Mononuclear cell (primary cell): ENCODE results near the gene GM2A. TPM values are rescaled to one million over a fixed set of nuclear protein-coding genes. Genes with fewer than 3 reads are reported as not detected.
"Not testable (repeated sequence)": the region's sequence is repeated elsewhere in the genome, so short reads cannot be mapped to it uniquely, and the experiment has no call there.

Experiments used
- H3K27me3 ChIP-seq: 2 replicates; pipeline ENCODE4 v1.6.0; 2011; ENCODE audit warnings: low read length, control low read depth; ENCODE audit not compliant: insufficient read depth
- H3K4me1 ChIP-seq: 2 replicates; pipeline ENCODE4 v1.5.1; 2011; ENCODE audit warnings: mild to moderate bottlenecking, low read length, control low read depth; ENCODE audit not compliant: insufficient read depth
- H3K4me3 ChIP-seq: 2 replicates; pipeline ENCODE4 v1.5.1; 2011; ENCODE audit warnings: mild to moderate bottlenecking, low read length, moderate library complexity
- H3K9me3 ChIP-seq: 2 replicates; pipeline ENCODE4 v1.5.1; 2011; ENCODE audit warnings: low read depth, mild to moderate bottlenecking, control low read depth, low read length
- total RNA-seq: library from RNA; depleted of rRNA; stranded (reverse); fragments of >200 nt; gene quantifications from one replicate; pipeline ENCODE4 v1.2.3, GENCODE V29; 2012

GM2A gene
- total RNA-seq, 1 donor, result 38.9 TPM

DNA sequence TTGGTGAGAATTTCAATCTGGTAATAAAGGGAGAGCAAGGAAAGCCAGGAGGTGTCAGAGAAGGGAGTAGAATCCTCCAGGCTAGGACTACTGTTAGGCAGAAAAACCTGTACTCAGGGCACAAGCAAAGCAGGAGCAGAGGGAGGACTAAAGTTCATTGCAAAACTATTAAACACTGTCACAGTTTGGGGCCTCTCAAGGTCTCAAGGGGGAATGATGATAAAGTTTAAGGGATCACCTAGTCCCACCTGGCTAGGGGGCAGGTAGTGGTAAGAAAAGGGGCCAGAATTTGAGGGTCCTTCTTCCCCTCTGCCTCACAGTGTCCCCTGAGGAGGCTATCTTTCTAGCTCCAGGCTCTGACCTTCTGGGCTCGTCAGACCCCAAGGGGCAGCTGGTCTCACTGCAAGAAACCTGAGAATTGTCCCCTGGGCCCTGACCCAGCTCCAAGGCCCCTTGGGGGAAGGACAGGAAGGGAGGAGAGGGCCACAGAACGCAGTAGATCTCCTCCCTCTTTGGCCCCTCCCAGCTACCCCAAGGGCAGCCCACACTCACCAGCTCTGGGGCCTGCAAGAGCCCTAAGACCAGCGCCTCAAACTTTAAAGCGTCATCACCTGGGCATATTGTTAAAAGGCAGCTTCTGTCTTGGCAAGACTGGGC lies 30.1 kb upstream of the GM2A start:
- H3K27me3 ChIP-seq, result no peaks in the 10 kb centered on the region
- no peaks in the 10 kb centered on the region for H3K9me3 ChIP-seq
- H3K4me3 ChIP-seq, result peak overlapping the region; percentile 78
- H3K4me1 ChIP-seq, result peaks cover 78% of the 10 kb centered on the region

DNA sequence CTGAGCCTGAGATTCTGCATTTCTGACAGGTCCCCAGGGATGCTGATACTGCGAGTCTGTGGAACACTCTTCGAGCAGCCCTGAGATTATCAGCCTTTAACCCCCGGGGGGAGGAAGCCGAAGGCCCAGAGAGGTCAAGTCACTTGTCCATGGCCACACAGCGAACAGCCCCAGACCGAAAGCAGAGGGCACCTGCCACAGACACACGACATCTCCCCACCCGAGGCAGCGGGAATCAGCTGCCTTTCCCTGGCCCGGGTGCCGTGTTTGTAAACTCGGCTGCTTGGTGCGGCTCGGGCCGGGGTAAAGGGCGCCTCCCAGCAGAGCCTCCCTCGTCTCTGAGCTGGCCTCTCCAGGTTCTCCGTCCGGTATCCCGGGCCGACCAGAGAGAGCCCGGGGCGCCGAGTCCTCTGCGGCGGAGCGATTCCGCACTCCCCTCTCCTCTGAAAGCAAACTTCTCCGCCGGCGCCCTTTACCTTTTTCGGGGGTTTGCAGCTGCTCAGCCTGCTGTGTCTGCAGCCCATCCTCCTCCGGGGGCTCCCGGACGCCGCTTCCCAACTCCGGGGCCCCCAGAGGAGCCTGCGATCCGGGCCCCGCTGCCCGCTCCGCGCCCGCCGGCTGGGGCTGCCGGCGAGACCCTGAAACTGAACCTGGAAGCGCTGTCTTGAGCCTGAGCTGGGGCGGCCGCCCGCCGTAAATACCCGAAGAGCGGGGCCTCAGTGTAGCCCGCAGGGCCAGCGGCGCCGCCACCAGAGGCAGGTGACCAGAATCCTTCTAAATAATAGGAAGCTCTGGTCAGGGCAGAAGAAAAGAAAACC lies 29.3 kb upstream of the GM2A start, which contains the start of gene CCDC69:
CCDC69 (minus strand) TSS at position 646 of the 818 bp plus-strand sequence; CDS start at position 524, 122 bp downstream.
- H3K4me3 ChIP-seq, result peak within 1 kb of the TSS; percentile 78
- H3K4me1 ChIP-seq, result peaks cover 74% of the 10 kb centered on the region
- H3K9me3 ChIP-seq, result no peaks in the 10 kb centered on the region
- H3K27me3 ChIP-seq, result no peaks in the 10 kb centered on the region

DNA sequence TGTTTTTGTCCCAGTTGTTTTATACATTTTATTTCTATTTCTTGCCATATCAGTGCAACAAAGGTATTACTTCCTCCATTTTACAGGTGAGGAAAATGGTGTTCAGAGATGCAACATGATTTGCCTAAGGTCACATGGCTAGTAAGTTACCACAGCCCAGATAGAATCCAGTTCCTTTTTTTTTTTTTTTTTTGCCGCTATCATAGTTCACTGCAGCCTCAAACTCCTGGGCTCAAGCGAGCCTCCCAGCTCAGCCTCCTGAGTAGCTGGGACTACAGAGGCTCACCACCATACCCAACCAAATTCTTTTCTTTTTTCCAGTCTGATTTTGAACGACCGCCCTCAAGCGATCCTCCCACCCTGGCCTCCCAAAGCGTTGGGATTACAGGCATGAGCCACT lies 28.6 kb upstream of the GM2A start:
- peaks cover 67% of the 10 kb centered on the region for H3K4me1 ChIP-seq
- no peaks in the 10 kb centered on the region for H3K27me3 ChIP-seq
- peak overlapping the region; percentile 78 for H3K4me3 ChIP-seq
- no peaks in the 10 kb centered on the region for H3K9me3 ChIP-seq

DNA sequence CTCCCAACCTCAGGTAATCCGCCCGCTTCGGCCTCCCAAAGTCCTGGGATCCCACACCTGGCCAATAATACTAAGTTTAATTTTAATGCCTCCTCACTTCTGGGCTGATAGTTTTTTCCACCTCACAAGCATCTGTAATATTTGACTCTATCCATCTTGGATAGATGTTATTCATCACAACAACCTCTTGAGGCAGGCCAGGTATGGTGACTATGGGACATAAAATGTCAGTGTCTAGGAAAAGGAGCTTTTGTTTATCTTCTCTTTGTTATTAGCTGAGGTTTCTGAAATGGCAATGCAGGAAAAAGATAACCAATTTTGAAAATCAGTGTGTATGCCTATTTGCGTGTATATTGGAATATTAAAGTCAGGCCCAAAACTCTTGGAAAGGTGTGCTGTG lies 27.9 kb upstream of the GM2A start:
- Histone ChIP-seq H3K27me3 (no peaks in the 10 kb centered on the region), H3K4me3 (no peak overlapping the region), H3K4me1 (peaks cover 61% of the 10 kb centered on the region), H3K9me3 (no peaks in the 10 kb centered on the region)

DNA sequence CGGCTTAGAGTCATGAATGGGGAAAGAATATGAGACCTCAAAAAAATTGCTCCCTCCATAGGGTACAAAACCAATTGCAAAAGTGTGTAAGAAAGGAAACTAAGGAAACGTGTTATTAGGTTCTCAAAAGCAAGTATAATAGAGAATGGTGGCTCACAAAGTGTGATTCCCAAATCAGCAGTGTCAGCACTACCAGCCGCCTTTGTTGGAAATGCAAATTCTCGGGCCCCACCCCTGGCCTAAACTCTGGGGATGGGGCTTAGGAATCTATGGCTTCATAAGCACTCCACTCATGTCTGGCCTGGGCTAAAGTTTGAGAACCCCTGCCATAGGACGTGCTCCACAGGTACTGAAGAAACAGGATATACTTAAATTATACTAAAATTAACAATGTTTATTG lies 27.5 kb upstream of the GM2A start:
- H3K27me3 ChIP-seq, result no peaks in the 10 kb centered on the region
- peaks cover 57% of the 10 kb centered on the region for H3K4me1 ChIP-seq
- H3K9me3 ChIP-seq, result no peaks in the 10 kb centered on the region
- no peak overlapping the region for H3K4me3 ChIP-seq

DNA sequence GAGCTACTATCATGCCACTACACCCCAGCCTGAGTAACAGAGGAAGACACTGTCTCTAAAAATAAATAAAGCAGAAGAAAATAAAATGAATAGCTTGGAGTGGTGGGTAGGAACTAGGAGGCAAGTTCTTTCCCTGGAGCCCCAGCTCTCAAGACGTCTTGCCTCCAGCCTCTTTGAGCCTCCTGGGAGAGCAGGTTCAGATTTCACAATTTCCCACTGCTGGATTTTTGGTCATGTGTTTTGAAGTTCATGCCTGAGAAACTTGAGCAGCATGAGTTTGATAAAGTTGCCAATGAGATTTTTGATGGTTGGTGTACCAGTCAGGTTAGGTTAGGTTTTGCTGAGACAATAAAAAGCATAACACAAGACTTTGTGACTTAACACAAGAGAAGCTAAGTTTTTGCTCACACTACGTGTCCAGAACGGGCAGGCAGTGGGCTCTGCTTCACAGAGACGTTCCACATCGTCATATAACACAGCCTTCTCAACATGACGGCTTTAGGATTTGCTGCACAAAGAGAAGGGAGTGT lies 25.0 kb upstream of the GM2A start:
- Histone ChIP-seq H3K27me3 (no peaks in the 10 kb centered on the region), H3K4me3 (no peak overlapping the region)

DNA sequence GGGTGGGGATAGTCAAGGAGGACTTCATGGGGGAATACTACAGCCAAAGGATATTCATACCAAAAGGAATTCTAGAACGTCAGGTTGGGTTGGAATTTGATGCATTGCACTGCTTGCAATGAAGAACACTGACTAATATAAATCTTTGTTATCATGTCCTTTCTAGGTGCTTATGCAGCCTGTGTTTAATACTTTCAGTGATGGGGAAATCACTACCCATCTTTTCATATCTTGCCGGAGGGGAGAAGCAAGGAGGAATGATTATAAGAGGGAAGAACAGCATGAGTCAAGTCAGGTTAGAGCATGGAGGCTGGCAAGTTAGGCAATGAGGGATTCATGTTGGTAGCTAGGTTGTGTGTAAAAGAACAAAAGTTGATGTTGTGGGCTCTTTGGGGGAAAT lies 24.0 kb upstream of the GM2A start:
- H3K4me1 ChIP-seq, result peaks cover 50% of the 10 kb centered on the region

More for the DNA sequence above, 25.0 kb upstream of the GM2A start:
- H3K9me3 ChIP-seq, result no peaks in the 10 kb centered on the region
- H3K4me1 ChIP-seq, result peaks cover 43% of the 10 kb centered on the region

DNA sequence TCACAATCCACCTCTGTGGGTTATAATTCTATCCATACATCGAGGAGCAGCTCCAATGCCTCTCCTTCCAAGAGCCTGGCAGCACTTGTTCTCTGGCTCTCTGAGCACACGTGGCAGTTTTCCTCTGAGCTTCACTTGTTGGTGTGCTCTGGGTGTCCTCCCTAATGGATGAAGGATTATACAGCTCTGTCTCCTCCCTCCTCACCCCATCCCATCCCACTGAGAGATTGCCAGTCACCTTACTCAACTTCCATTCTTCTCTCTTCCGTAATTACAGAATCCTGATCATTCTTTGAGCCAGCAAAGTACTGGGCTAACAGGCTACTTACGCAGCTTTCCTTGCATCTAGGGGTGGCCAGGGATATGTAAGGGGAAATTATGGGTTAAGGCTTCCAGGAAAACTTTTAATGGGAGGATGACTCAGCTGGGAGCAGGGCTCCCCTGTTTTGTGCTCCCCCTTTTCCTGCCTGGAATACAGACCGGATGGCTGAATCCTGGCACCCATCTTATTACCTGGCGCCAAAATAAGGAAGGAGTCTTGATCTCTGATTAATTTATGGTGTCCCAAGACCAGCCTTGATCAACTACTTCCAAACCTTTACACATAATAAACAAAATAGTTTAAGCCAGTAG lies 22.8 kb upstream of the GM2A start:
- peaks cover 50% of the 10 kb centered on the region for H3K4me1 ChIP-seq
- H3K27me3 ChIP-seq, result no peaks in the 10 kb centered on the region
- H3K4me3 ChIP-seq, result no peak overlapping the region
- no peaks in the 10 kb centered on the region for H3K9me3 ChIP-seq

More for the DNA sequence above, 24.0 kb upstream of the GM2A start:
- H3K9me3 ChIP-seq, result no peaks in the 10 kb centered on the region
- H3K4me3 ChIP-seq, result no peak overlapping the region
- H3K27me3 ChIP-seq, result no peaks in the 10 kb centered on the region

DNA sequence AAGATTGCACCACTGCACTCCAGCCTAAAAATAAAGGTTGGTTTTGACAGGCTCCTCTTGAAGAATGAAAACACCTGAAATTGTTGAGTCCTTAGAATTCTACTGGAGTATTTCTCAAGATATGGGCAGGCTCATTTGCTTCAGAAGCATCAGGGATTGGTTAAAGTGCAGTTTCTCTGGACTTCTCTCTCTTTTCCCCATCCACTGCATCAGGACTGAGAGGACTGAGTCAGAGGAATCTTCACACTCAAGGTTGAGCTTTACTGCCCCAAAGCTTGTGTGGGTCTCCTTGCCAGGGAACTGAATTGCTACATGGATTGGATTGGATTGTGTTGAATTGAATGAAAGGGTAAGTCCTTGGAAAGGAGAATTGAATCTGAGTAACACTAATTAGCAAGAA lies 21.6 kb upstream of the GM2A start:
- H3K4me3 ChIP-seq, result no peak overlapping the region
- peaks cover 58% of the 10 kb centered on the region for H3K4me1 ChIP-seq
- H3K9me3 ChIP-seq, result no peaks in the 10 kb centered on the region

DNA sequence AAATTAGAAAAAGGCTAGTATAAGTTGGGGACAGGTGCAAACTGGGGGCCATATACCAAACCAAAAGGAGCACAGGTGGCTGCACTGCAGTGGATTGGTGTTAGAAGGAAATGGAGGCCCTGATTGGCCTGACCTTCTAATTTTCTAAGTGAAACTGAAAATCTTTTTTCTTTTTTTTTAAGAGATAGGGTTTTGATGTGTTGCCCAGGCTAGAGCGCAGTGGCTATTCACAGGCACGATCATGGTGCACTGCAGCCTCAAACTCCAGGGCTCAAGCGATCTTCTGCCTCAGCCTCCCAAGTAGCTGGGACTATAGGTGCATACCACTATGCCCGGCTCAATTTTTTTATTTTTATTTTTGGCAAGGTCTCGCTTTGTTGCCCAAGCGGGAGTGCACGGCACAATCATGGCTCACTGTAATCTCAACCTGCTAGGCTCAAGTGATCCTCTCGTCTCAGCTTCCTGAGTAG lies 19.3 kb upstream of the GM2A start:
- H3K4me1 ChIP-seq, result peaks cover 55% of the 10 kb centered on the region
- no peak overlapping the region for H3K4me3 ChIP-seq
- no peaks in the 10 kb centered on the region for H3K27me3 ChIP-seq
- no peaks in the 10 kb centered on the region for H3K9me3 ChIP-seq

More for the DNA sequence above, 21.6 kb upstream of the GM2A start:
- H3K27me3 ChIP-seq, result no peaks in the 10 kb centered on the region

DNA sequence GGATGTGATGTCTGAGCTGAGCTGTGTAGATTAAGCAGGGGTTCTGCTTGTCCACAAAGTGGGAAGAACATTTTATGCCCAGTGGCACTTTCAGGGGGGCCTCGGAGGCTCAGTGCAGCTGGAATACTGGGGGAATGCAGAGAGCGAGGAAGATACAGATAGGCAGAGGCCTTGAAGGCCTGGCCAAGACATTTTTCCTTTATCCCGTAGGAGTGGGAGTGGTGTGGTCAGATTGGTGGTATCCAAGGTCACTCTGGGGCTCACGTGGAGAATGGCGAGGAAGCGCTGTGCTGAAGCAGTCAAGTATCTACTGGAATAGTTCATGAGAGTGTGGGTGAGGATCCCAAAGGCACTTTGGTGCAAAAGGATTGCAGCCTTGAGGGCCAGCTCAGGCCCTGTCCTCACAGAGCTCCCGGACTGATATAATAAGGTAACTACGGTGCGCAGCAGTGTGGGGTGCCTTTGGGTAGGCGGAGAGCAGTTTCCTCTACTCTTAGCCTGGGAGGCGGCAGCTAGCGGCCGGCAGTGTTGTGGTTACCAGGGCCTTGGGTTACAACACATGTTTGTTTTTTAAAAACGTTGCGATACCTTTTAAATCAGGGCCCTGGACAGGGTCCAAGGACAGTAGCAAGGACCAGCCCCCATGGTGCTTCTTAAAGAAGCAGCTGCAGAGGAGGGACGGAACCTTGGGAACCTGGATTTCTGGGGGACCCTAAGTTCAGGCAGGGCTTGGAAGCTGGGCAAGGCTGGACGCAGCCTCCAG lies 18.3 kb upstream of the GM2A start:
- no peaks in the 10 kb centered on the region for H3K9me3 ChIP-seq
- H3K4me3 ChIP-seq, result no peak overlapping the region
- no peaks in the 10 kb centered on the region for H3K27me3 ChIP-seq
- H3K4me1 ChIP-seq, result peaks cover 65% of the 10 kb centered on the region

DNA sequence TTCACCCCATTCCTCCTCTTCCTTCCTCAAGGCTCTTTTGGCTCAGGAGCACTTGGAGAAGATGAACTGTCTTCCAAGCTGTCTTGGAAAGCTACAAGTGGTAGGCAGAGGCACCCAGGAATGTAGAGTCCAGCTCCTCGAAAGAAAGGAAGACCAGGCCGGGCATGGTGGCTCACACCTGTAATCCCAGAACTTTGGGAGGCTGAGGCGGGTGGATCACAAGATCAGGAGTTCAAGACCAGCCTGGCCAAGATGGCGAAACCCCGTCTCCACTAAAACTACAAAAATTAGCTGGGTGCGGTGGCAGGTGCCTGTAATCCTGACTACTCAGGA lies 17.8 kb upstream of the GM2A start:
- H3K9me3 ChIP-seq, H3K27me3 ChIP-seq, H3K4me3 ChIP-seq: not testable (repeated sequence)
- peaks cover 70% of the 10 kb centered on the region for H3K4me1 ChIP-seq

DNA sequence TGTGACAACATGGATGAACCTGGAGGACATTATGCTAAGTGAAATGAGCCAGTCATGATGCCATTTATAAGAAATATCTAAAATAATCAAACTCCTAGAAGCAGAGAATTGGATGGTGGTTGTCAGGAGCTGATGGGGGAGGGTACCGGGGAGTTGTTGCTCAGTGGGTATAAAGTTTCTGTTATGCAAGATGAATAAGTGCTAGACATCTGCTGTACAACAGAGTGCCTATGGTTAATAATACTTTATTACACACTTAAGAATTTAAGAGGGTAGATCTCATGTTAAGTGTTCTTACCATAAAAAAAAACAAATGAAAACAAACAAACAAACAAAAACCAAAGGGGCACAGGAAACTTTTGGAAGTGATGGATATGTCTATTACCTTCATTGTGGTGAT lies 16.1 kb upstream of the GM2A start:
- no peaks in the 10 kb centered on the region for H3K9me3 ChIP-seq
- no peaks in the 10 kb centered on the region for H3K27me3 ChIP-seq
- H3K4me3 ChIP-seq, result no peak overlapping the region
- H3K4me1 ChIP-seq, result peaks cover 82% of the 10 kb centered on the region

DNA sequence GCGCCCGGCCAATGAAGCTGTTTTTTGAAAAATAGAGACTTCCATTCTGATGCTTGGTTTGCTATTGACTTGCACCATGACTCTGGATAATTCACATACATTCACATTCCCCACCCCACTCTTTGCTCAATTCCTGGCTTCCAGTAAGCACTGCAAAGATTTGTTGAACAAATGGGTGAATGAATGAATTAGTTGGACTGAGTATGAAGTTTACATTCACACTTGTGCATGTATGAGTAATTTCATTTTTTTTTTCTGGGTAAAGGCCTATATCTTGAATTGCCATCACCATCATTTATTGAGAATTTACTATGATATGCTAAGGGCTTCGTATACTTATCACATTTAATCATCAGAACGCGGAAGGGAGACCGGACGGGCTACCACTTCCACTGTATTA lies 15.3 kb upstream of the GM2A start:
- Histone ChIP-seq H3K9me3 (no peaks in the 10 kb centered on the region), H3K27me3 (no peaks in the 10 kb centered on the region), H3K4me1 (peaks cover 75% of the 10 kb centered on the region), H3K4me3 (no peak overlapping the region)
